NCI-H748 treated with DMSO at 0.1 percent for 48 hours (cell line): ENCODE data around the gene LSP1.
A peak's percentile ranks its signal among the peaks of the same experiment; 100 is the strongest.
"Not testable (repeated sequence)": the region's sequence is repeated elsewhere in the genome, so short reads cannot be mapped to it uniquely, and the experiment has no call there.

Experiments
- DNase-seq: peaks from one replicate; lab custom pipeline; 2025; lab: John Stamatoyannopoulos, UW

Gene LSP1

DNA sequence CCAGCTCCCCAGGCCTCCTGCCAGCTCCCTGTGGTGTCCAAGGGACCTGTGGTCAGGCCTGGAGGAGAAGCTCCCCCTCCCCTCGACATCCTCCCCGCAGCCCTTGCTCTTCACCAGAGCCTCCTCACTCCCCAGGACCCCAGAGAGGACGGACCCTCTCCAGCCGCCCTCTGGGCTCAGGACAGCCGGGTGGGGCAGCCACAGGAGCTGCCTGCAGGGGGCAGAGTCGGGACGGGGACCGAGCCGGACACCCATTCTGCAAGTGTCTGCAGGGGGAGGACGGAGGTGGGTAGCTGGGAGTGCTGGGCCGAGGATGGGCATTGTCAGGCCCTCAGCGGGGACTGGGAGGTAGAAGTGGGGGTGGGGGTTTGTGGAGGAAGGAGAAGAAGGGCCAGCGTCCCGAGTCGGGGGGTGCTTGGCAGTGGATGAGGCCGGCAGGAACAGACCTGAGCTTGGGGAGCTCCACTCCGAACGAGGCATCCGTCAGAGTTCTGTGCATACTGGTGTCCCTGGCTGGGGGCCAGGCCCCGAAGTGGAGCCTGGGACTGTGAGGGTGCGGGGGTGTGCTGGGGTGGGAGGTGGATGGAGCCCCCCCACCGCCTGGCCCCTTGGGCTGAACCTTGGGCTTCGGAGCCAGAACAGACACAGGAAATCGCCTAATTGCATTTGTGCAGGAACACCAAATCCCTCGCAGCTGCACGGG, 23.6 kb downstream of the LSP1 start:
- DNase-seq = no peak

DNA sequence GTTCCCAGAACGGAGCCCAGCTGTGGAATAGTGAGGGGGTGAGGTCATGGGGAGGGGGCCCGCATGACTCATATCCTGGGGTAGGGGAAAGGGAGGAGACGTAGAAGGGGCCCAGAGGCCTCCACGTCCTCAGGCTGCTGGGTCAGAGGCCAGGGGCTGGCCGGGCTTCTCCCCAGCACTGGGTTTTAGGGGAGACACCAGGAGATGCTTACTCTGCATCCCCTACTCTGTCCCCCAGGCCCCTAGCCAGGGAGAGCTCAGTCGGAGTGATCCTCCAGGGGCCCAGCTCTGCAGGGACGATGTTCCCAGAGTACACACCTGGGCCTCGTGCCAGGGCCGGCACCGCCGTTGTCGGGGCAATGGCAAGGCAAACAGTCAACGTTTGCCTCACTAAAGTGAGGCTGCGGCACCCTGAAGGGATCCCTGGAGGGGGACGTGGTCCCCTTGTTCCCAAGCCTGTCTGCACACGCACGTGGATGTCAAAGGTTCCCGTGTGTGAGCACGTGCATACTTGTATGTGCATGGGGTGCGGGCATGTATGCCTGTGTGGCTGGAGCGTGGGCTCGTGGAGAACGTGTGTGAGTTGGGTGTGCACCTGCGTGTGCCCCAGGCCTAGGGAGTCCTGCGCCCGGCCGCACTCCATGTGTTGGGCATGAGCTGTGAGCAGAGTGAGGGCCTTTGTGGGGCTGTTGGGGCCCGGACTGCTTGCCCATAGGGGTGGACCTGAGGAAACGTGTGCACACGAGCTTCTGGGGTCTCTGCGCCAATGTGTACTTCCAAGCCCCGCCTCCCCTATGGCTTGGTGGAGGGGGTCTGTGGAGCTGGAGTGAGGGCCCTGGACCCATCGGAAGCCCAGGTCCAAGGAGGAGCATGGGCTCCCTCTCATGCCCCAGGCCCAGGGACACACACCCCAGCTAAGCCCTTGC, 24.6 kb downstream of the LSP1 start:
- DNase-seq = no peak

DNA sequence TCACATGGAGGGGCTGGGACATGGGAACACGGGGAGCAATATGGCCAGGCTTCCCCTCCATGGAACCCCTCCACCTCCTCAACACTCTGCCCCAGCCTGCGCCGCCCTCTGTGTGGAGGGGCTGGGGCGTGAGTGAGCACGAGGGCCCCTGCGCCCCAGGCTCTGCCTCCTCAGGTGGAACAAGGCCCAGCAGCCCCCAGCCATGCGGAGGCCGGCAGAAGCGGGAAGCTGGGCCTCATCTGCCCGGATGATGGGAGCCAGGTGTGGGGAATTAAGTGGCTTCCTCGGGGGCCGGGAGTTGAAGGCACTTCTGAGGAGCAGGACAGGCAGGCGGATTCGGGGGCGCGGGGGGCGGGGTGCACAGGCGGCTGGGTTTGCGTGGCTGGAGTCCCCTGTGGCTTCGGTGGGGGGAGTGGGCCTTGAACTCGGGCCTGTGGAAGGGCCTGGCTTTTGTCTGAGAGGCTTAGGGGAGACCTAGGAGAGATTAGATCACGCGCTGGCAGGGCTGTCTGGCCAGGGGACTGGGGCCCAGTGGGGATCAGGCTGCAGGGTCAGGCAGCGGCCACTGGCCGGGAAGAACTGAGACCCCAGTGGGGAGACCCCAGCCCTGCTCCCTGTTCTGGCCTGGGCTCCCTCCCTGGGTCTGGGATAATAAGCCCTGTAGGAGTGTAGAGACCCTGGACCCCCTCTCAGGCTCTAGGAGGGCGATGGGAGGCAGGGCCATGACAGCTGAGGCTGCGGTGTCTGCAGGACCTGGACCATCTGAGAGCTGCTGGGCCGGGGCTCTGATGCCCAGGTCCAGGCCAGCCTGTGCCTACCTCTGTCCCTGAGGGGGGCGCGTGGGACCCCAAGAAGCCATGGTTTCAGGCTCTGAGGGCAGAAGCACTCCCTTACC, 25.5 kb downstream of the LSP1 start:
- no peak for DNase-seq

DNA sequence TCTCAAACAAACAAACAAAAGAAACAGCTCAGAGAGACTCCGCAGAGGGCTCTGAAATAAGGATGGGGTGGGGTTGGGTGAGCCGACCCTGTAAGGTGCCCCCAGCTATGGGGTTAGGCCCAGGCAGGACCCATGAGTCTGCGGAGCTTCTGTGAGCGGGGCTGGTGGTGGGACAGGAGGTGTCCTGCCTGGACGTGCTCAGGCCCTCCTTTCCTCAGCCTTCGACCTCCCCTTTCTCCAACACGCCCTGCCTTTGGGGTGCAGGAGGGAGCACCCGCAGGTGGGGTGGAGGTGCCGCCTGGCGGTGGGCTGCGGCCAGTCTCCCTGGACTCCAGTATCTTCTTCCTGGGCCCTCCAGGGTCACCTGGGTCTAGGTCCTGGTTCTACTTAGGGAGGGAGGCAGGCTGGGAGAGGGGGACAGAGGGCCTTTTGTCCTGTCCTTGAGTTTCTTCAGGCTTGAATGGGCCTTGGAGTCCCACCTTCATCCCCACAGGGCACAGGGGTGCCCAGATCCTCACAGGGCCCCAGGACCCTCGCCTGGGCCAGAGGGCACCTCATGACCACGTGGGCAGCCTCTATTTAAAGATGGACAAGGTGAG, 26.6 kb downstream of the LSP1 start:
- no peak for DNase-seq

DNA sequence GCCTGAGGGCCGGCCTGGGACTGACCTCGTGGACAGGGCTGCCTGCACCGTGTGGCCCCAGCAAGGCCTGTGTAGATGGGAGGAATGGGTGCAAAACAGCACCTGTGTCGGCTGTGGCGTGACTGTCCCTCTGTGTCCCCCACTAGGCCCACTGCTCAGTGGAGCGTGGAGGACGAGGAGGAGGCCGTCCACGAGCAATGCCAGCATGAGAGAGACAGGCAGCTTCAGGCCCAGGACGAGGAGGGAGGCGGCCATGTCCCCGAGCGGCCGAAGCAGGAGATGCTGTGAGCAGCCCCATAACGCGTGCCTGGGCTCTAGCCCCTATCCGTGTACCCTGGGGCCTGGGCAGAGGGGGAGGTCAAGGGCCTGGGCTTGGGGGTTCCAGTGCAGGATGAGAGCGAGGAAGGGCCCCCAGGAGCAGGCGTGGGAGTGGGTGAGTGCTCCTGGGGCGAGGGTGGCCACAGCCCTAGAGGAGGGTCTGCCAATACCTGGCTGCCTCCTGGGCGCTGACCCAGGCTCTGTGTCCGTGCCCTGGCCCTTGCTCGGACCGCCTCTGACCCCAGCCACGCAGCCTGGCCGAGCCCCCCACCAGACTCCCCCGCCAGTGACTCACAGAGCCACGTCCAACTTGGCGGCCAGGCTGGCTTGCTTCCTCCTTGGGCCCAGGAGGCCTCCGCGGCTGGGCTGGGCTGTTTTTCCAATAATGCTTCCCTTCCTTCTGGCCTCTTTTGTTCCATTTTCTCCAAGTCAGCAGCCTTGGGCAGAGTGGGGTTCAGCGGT, 27.2 kb downstream of the LSP1 start:
- no peak for DNase-seq

DNA sequence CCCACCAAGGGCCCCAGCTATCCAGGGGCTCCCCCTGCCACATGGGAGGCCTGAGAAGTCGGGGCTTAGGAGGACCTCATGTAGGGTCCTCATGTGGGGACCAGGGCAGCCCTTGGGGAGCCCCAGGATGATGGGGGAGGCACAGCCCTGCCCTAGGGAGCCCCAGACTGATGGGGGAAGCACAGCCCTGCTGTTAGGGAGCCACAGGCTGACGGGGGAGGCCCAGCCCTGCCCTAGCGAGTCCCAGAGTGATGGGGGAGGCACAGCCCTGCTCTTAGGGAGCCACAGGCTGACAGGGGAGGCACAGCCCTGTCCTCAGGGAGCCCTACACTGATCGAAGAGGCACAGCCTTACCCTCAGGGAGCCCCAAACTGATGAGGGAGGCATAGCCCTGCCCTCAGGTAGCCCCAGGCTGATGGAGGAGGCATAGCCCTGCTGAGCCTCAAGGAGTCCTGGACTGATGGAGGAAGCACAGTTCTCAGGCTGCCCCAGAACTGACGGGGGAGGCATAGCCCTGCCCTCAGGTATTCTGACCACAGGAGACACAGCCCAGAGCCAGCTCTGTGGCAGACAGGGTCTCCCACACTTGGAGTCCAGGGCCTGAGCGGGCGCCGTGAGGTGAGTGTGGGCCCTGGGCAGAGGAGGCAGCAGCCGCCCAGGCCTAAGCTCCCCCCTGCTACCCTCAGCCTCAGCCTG, 28.0 kb downstream of the LSP1 start:
- DNase-seq = no peak

DNA sequence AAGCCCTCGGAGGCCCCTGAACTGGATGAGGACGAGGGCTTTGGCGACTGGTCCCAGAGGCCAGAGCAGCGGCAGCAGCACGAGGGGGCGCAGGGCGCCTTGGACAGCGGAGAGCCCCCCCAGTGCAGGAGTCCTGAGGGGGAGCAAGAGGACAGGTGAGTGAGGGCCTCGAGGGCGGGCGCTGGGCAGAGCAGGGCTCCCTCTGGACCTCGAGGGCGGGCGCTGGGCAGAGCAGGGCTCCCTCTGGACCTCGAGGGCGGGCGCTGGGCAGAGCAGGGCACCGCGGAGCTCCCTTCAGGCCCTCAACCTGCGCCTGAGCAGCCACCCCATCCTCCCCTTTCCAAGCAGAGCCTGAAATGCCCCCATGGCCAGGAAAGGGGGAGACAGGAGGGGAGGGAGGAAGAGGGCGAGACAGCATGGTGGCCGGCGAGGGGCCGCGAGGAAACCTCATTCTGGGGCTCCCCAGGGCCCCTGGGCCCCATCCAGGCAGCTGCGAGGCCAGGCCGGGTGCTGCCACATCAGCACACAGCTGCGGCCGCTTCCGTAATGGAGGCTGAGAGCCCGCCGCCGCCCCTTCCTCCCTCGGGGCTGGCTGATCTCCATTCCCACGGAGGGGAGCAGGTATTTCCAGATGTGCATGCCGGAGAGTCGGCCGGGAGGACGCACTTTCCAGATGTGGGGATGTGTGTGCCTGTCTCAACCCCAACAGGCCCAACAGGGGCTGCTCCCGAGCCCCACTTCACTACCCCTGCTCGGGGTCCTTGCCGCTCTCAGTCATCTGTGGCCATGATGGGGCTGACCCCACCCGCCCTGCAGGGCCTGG, 28.8 kb downstream of the LSP1 start:
- DNase-seq = no peak

DNA sequence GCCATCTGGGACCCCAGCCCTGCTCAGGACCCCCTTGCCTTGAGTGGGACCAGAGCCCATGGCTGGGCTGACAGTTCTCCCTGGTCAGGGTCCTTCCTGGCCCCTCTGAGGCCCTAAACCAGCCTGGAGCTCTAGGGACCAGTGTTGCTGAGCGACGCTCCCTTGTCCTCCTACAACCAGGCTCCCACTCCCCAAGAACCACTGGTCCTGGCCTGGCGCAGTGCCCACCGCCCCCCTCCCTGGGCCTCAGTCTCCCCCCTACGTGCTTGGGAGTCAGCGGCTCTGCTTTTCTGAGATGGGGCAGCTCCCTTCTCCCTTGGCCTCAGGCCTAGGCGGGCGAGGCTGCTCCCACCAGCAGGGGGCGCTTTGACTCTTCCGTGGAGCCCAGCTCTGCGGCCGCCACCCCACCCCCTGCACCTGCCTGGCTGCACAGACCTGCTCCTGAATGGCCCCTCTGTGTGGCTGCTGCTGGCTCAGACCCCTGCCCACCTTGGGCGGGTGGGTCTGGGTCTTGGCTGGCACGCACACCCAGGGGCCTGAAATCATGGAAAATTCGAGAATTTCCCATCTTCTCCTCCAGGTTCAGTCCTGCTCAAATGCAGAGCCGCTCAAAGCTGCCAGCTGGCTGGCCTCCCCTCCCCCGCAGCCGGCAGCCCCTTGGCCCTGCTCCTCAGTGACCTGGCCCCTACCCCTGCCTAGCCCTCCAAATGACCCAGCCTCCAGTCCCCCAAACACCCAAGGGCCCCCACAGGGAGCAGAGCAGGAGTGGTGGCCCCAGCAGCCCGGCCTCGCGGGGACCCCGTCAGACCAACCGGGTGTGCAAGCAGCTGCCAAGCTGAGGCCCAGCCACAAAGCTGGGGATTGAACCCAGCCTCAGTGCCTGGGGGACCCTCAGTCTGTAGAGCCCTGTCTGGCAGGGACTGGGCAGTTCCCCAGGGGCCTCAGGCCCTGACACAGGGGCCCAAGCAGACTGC, 29.7 kb downstream of the LSP1 start:
- DNase-seq = peak; percentile 40

DNA sequence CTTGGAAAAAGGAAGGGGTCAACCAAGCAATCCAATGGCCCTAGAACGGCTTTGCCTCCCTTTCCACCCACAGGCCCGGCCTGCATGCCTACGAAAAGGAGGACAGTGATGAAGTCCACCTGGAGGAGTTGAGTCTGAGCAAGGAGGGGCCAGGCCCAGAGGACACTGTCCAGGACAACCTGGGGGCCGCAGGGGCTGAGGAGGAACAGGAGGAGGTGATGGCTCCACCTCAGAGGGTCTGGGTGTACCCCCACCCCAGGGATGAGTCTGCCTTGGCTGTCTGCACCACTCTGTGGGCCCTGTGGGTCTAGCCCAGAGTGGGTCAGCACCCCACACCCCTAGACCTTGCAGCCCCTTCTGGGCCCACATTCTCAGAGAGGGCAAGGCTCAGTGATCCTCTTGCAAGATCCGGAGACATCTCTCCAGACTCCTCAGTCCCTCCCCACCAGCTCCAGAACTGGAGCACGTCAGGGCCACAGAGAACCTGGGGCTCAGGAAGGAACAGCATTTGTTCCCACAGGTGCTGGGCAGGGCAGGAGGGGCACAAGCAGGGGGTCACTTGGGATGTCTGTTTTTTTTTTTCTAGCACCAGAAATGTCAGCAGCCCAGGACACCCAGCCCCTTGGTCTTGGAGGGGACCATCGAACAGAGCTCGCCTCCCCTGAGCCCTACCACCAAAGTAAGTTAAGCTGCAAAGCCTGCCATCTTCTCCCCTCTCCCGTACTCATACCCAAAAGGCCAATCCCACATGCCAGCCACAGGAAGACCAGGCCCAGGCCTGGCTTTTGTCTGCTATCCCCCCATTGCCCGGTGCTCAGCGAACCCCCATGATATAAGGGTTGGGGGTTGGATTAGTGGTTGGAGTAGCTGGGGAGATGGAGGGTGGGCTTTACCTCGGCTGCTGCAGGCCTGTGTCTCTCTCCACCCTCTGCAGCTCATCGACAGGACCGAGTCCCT, 30.7 kb downstream of the LSP1 start:
- DNase-seq = no peak

DNA sequence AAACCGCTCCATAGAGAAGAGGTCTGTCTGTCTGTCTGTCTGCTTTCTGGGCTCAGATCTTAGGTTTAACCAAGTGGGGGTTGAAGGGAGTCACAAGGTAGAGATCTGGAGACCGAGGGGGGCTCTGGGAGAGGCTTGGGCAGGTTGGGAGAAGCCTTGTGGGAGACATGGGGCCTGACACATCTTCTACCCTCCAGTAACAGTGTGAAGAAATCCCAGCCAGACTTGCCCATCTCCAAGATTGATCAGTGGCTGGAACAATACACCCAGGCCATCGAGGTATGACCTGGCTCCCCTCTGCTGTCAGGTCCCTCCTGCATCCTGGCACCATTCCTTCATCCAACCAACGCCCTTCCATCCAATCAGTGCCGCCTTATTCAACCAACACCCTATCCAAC, 31.4 kb downstream of the LSP1 start:
- DNase-seq = no peak

DNA sequence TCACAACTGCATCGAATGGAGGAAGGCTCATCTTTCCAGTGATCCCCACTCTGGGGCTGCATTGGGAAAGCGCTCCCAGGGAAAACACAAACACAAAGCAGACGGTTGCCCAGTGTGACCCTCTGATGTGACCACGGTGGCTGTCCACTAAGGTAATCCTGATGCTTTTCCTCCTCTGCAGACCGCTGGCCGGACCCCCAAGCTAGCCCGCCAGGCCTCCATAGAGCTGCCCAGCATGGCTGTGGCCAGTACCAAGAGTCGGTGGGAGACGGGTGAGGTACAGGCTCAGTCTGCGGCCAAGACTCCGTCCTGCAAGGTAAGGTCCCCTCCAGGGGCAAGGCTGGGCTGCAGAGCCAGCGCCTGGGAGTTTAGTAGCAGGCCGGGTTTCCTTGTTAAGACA, 33.7 kb downstream of the LSP1 start:
- DNase-seq = not testable (repeated sequence)

- DNase-seq = no peak
These were observed 34.8 kb downstream of the LSP1 start for GRCh38 chr11:1887451-1888346.

GRCh38 chr11:1888347-1888753, 35.5 kb downstream of the LSP1 start:
- DNase-seq = no peak

DNA sequence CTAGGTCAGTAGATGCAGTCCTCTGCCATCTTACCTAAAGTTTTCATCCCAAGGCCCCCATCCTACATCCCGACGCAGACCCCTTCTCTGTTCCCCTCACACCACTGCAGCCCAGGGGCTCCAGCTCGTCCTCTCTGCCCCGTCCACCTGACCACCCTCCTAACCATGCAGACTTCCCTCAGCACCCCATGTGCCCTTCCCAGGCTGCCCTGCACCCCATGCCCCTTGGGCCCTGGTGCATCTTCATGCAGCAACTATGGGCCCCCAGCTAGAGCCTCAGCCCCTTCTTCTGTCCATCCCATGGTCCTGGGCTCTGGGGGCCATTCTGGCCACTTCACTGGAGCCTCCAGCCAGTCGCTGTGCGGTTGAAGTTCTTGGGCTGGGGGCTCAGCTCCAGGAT, 35.9 kb downstream of the LSP1 start:
- DNase-seq = no peak

DNA sequence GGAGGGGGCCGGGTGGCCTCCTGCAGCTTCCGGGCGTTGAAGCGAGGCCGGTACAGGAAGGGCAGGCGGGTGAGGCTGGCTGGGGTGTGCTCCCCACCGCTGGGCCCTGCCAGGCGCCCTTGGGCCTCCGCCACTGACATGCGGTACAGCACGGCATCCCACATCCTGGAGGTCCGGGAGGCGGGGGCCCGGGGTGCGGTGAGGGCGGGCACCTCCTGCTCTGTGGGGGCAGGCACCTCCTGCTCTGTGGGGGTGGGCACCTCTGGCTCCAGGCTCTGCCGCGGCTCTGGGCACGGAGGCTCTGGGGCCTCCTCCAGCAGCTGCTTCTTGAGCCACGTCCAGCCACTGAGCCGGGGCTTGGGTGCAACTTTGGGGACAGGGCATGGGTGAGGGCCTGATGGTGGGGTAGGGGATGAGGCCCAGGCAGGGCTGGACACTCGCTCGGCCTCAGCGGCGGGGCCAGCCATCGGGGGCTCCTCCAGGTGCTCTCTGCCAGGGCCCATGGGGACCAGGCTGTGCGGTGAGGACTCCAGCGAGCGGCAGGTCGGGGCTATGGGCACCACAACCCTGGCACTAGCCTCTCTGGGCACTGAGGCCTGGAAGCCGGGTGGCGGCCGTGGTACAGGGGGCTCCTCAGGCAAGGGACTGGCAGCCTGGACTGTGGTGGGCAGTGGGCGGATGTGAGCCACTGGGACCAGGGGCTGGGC, 36.5 kb downstream of the LSP1 start:
- no peak for DNase-seq
